Astrocyte of the spinal cord (primary cell): ENCODE results near the gene ISG20L2.

Experiments
- DNase-seq: peaks from one replicate; pipeline ENCODE4 v3.0.0; 2011; ENCODE audit warnings: low read depth, low spot score
- H3K4me3 ChIP-seq: 2 replicates; pipeline ENCODE4 v1.5.1; 2011; ENCODE audit warnings: low read depth, mild to moderate bottlenecking, low read length, moderate library complexity
- CTCF ChIP-seq: IDR thresholded peaks from 2 replicates; pipeline ENCODE4 v1.5.1; 2012; ENCODE audit warnings: low read depth, mild to moderate bottlenecking, low read length, inconsistent platforms
- in situ Hi-C: cut with HindIII; loops from 2 replicates; pipeline ENCODE4 v1.10.0; 2017; ENCODE audit warnings: low sequenced_read_pairs

Gene ISG20L2

GRCh38 chr1:156680056-156680455 is 48.5 kb downstream of the ISG20L2 start:
- DNase-seq = no peak
- no peak overlapping the region for H3K4me3 ChIP-seq
- no peak for TF ChIP-seq CTCF
- in situ Hi-C loops = no loop called here

DNA sequence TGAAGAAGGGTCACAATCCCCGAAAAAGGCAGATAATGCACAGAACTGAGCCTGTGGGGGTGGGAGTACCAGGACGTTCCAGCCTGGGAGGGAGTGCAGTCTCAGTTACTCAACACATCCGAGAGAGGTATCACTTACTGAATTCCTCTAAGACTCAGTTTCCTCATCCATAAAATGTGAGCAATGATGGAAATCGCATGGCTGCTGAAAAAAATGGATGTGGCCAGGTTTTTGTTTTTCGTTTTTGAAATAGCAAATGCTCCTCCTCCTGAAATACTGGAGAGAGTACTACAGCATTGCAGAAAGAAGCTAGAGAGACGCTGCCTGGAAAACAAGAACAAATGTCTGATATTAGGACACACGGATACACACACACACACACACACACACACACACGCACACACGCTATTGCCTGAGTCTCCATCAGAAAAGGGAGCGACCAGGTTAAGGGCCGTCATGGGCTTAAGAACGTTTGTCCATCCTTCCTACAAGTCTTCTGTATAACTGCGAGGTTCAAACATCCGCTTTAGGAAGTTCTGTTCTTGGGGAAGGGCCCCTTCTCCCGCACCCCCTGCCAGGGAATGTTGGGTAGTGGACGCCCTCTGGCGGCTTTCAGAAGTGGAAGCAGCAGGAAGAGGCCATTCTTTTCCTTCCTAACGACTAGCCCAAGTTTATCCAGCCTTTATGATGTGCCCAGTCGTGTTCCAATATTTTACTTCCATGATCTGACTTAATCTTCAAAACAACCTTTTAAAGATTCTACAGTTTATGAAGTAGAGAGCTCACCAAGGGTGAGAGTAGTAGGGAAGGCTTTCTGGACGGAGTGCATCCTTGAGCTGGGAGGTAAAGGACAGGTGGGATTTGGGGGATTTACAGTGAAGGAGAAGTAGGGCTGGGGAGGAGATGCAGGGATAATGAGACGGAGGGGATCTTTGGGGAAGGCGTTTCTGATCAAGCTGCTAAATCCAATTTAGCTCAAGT is 50.7 kb downstream of the ISG20L2 start:
- in situ Hi-C loops = no loop called here
- peak overlapping the region; percentile 48 for H3K4me3 ChIP-seq
- TF ChIP-seq CTCF = peak; percentile 89
- DNase-seq = peak; percentile 90

DNA sequence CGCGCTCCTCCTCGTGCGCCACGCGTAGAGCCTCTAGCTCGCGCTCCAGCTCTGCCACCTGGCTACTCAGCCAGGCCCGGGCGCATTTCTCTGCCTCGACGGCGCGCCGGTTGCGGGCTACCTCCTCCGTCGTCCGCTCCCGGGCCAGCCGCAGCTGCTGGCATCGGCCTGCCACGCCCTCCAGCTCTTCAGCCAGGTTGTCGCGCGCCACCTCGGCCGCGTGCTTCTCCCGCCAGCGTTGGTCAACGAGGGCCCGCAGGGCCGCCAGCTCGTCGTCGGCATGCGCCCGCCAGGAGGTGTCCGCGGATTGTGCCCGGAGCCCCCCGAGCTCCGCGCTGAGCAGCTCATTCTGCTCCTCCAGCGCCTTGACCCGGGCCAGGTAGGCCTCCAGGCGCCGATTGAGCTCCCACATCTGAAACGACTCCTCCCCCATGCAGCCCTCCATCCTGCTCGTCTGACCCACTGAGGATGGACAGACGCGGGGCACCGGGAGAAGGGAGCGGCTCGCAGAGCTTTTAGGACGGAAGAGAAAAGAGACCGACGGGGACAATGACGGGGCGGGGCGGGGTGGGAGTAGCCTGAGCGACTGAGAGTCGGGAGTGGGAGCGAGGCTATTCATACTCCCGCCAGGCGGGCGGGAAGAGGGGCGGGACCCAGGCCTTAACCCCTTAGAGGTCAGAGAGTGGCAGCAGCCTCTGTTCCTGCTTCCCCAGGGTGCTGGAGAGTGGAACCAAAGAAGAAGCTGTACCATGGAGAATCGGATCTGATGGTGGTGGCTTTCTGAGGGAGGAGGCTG is 51.5 kb downstream of the ISG20L2 start, which contains the start of gene NES:
TSS of gene NES (minus strand) at position 588 of the 796 bp plus-strand sequence. CDS start at position 445, 143 bp downstream.
- TF ChIP-seq CTCF = no peak
- in situ Hi-C loops = no loop called here
- DNase-seq = peak; percentile 63
- H3K4me3 ChIP-seq = peak within 1 kb of the TSS; percentile 48

DNA sequence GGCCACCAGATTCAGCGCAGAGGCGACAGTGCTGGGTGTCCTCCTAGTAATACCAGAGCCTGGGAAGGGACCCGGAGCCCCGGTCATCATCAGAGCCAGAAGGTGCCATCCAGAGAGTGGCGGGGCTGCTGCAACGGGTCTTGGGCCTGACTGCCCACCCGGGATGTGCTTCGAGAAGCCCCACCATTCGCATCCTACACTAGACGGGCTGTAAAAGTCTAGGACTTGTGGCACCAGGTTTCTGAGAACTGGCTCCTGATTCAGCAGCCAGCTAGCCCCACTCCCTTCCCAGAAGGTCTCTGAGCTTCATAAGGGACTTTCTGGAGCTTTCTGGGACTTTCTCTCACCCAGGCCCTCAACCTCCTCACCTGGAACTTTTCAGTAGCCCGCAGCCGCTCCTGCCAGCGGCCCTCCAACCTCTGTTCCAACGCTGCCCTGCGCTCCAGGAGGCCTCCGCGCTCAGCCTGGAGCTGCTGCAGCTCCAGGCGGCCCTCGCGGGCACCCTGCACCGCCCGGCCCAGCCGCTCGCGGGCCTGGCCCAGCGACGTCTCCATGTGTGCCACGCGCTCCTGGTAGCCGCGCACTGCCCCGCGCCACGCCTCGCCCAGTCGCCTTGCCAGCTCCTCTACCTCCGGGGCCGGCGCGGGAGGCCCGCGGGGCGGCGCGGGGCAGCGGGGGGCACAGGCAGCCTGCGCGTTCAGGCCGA is 52.3 kb downstream of the ISG20L2 start:
- no peak for DNase-seq
- in situ Hi-C loops = no loop called here
- peak overlapping the region; percentile 48 for H3K4me3 ChIP-seq
- TF ChIP-seq CTCF = no peak

DNA sequence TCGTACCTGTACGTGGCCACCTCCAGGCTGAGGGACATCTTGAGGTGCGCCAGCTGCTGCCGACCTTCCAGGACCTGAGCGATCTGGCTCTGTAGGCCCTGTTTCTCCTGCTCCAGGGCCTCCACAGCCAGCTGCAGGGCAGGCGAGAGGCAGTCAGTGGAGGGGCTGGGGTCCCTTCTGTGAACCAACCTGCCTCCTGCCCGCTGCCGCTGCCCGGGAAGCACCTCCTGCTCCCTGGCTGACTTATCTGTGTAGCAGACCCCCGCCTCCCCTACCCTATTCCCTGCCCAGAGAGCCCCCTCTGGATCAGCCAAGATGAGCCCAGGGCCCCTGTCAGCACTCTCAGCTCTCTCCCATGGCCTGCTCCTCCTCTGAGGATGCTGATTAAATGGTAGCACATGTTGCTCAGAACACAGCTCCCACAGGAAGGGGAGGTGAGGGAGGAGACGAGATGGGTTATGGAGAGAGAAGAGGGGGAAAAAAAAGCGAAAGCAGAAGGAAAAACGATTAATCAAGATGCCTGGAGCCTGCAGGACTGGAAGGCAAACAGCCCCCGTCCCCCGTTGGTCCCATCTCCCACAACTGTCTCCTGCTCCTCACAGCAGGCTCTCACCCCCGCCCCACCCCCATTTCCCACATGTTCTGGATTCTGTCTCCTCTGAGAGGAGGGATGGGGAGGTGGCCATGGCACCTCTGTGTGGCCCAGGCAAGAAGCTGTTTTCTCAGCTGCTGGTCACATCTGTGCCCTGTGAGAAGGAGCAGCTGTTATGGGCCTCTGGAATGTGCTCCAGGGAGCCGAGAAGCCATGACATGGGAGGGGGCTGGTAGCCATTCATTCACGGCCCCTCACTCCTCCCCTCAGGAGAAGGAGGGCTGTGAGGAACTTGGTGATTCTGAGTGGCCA is 53.1 kb downstream of the ISG20L2 start:
- in situ Hi-C loops = no loop called here
- peak; percentile 40 for DNase-seq
- no peak for TF ChIP-seq CTCF
- H3K4me3 ChIP-seq = peak overlapping the region; percentile 48
